ENCODE results near the gene CUBN.

DNA sequence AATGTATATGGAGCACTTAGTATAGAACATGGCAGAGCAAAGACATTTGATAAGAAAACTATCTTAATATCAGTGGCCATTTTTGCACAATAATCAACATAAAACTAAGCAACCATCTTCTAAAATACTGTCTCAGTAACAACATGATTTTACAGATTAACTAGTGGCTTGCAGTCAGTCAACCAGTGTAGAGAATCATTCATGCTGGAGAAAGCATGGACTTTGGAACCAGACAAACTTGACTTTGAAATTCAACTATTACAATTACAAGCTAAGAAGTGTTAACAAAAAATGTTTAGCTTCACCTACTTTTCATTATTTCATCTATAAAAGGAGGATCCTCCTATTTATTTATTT is 27.7 kb downstream of the CUBN start:
- TF ChIP-seq, protein P1, sequence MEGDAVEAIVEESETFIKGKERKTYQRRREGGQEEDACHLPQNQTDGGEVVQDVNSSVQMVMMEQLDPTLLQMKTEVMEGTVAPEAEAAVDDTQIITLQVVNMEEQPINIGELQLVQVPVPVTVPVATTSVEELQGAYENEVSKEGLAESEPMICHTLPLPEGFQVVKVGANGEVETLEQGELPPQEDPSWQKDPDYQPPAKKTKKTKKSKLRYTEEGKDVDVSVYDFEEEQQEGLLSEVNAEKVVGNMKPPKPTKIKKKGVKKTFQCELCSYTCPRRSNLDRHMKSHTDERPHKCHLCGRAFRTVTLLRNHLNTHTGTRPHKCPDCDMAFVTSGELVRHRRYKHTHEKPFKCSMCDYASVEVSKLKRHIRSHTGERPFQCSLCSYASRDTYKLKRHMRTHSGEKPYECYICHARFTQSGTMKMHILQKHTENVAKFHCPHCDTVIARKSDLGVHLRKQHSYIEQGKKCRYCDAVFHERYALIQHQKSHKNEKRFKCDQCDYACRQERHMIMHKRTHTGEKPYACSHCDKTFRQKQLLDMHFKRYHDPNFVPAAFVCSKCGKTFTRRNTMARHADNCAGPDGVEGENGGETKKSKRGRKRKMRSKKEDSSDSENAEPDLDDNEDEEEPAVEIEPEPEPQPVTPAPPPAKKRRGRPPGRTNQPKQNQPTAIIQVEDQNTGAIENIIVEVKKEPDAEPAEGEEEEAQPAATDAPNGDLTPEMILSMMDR (IDR thresholded peaks at IDR 0.05), result no peak
- no peak for TF ChIP-seq ZFX (IDR thresholded peaks at IDR 0.05; ENCODE audit: borderline replicate concordance)

Data from 22Rv1 (cell line).